D341Med (cell line): ENCODE results near the gene DDX39B.

Experiments
- DNase-seq: peaks from one replicate; pipeline ENCODE4 v3.0.0; 2012; ENCODE audit warnings: low spot score

Gene DDX39B

GRCh38 chr6:31483392-31483791 lies 58.4 kb downstream of the DDX39B start:
- no peak for DNase-seq

- no peak for DNase-seq
Measured at GRCh38 chr6:31480574-31480973, 61.2 kb downstream of the DDX39B start.
